Measurements from ENCODE around the gene DLG2. TPM values are rescaled to one million over a fixed set of nuclear protein-coding genes. Genes with fewer than 3 reads are reported as not detected.
"Not testable (repeated sequence)": the region's sequence is repeated elsewhere in the genome, so short reads cannot be mapped to it uniquely, and the experiment has no call there.

The DLG2 gene
- total RNA-seq, 1 donor from 2014 or later: 25.3 TPM

DNA sequence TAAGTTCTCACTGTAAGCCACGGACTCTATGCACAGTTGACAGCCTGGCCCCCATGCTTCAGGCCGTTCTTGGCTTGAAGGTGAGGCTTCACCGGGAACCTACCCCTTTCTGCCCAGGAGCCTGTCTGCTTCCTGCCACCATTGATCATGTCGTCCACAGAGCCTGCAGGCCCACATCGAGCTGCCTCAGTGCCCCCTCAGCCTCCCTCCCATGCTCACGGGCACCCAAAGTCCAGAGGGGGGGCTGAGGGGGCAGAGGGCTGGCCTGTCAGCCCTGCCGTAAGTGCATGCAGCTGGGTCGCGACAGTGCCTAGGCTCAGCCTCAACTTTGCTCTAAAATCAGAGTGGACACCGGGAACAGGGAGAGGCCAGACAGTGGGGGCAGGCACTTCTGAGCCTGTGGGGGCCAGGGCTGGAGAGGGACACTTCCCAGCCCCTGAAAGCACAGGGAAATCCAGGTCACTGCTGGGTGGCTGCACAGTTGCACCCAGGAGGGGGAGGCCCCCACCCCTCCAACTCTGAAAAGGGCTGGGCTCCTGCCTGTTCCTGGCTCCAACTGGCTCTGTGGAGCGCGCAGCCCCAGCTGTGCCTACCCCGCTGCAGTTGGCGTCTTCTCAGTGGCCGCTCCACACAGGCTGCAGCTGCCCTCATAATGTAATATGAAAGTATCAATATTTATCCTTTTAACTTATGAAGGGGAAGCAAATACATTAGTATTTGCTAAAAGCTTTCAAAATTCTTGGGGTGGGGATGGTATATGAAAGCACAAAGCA lies 598.6 kb downstream of the DLG2 start:
- no peak for DNase-seq (ENCODE audit: low spot score)

DNA sequence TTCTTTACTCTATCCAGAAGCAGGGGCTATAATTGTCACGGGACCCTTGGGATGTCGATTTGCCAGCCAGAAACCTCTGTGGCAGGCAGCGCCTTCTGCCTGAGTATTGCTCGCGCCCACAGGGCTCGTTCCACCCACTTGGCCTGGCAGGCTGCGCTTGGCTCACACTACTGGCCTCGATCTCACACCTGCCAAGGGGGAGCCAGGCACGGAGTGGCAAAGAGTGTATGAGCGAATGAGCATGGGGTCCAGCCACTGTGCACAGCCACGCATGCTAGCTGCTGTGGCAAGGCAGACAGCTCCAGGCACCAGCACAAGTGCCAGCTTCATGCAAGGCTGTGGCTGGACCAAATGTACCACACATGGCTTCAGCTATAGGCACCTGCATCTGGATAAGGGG lies 599.8 kb downstream of the DLG2 start:
- DNase-seq (ENCODE audit: low spot score): no peak

DNA sequence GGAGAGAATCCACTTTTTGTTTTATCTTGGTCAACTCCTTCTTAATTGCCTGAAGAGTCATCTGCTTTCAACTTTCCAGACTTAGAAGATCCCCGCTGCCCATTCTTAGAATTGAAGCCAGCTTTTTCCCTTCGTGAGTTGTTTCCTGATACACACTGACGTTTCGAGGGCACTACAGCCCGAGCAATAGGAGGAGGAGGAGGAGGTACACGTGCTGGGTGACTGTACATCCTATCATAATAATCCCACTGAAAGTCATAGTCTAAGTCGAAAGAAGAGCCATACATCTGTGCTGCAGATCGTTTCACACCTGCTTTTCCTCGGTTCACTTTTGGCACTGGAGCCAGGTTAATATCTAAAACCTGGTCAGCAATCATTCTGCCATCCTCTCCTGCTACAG lies 606.1 kb downstream of the DLG2 start:
- DNase-seq (ENCODE audit: low spot score): no peak

GRCh38 chr11:84993386-84993785 lies 633.8 kb downstream of the DLG2 start:
- DNase-seq (ENCODE audit: low spot score): no peak

DNA sequence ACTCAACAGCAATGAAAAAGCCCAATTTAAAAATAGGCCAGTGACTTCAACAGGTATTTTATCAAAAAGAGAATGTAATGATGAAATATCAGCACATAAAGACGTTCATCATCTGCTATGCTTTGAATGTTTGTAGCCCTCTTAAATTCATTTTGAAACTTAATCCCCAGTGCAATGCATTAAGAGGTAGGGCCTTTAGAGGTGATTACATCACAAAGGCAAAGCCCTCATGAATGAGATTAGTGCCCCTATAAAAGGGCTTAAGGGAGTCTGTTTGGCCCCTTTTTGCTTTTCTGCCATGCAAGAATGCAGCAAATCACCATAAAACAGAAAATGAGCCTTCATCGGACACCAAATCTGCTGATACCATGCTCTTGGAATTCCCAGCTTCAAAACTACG lies 637.0 kb downstream of the DLG2 start:
- no peak for DNase-seq (ENCODE audit: low spot score)

DNA sequence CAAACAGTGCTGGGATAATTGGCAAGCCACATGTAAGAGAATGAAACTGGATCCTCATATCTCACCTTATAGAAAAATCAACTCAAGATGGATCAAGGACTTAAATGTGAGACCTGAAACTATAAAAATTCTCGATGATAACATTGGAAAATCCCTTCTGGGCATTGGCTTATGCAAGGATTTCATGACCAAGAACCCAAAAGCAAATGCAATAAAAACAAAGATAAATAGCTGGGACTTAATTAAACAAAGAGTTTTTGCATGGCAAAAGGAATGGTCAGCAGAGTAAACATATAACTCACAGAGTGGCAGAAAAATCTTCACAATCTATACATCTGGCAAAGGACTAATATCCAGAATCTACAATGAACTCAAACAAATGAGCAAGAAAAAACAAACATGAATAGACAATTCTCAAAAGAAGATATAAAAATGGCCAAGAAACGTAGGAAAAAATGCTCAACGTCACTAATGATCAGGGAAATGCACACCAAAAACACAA lies 639.4 kb downstream of the DLG2 start:
- not testable (repeated sequence) for DNase-seq (ENCODE audit: low spot score)

GRCh38 chr11:84981301-84981700 lies 645.8 kb downstream of the DLG2 start:
- DNase-seq (ENCODE audit: low spot score): no peak

GRCh38 chr11:84969103-84969502 lies 658.0 kb downstream of the DLG2 start:
- peak; percentile 67 for DNase-seq (ENCODE audit: low spot score)

GRCh38 chr11:84965484-84965883 lies 661.7 kb downstream of the DLG2 start:
- DNase-seq (ENCODE audit: low spot score): peak; percentile 3

DNA sequence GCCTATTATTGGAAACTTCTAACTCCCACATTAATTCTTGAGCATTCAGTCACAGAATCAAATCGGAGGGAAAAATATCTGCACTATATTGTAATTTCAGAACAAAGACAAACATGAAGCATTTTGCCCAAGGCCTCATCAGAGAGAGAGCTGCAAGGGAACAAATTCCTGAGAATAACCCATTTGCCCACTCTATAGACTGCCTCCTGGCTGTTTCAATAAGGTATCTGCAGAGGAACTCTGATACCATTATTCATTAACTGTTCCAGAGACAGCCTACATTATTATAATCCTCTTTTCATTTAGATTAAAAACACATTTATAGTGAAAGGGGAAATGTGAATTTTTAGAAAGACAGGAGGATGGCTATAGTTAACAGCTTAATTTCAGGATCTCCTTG lies 663.9 kb downstream of the DLG2 start:
- DNase-seq (ENCODE audit: low spot score): no peak

DNA sequence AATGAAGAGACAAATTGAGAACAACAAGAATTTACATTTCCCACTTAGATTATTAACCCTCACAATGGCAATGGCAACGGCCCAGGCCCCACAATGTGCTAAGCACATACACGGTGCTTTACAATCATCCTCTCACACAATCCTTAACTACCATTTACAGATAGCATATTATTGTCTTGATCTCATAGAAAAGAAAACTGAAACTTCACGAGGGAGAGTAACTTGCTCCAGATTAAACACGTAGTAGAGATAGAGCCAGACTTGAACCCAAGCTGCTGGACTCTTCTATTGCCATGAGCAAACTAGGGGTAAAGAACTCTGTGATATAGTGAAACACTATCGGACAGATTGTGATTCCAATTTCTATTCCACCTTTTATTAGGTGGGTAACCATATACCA lies 665.1 kb downstream of the DLG2 start:
- DNase-seq (ENCODE audit: low spot score): no peak

GRCh38 chr11:84958295-84958694 lies 668.8 kb downstream of the DLG2 start:
- DNase-seq (ENCODE audit: low spot score): no peak

DNA sequence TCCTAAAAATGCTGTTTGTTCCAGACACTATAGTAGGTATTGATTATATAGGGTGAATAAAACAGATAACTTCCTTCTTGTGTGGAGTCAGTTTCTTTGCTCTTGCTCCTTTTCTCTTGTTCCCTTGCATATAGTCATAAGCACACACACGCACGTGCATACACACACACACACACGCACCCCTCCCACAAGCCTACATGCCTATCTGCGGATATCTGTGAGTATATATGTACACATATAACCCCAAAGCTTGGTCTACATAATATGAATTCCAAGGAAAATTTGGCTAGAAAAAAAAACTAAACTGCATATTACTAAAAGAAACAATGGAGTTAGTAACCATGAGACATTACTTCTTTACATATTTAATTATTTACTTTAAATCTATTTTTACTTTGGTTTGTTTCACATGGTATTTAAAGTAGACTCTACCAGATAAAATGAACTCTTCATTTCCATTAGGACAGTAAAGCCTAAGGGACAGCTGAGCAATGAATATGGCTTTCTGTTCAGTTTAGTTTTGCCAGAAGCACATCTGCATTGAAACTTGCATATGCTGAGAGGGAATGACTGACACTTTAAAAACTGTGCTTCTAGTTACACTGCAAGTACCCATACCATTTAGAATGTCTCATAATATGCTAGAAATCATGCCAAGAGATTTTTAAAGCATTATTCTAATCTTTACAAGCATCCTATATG lies 676.4 kb downstream of the DLG2 start:
- peak; percentile 53 for DNase-seq (ENCODE audit: low spot score)

DNA sequence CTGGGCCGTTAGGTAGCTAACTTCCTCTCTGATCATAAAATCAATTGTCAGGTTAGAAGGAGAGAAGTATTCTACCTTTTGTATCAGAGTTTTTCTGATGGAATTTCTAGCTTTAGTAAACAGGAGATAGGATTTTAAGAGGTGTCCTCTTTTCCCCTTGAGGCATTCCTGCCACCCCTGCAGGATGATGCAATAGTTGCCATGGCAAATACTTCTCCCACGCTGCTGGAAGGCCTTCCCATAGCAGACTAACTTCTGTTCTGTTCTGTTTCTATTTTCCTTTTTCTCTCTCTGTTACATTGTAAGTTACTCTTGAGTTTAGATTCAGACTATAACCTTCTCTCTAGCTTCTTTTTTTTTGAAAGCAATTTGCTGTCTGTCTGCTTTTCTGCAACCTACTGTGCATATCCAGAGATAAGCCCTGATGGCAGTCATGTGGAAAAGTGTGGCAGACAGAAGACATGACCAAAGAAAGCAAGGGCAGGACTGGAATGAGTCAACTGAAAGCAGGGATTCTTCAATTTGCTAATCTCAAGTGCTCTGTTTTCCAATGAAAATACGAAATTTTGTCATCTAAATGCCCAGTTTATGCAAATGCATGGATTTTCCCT lies 679.1 kb downstream of the DLG2 start:
- peak; percentile 58 for DNase-seq (ENCODE audit: low spot score)

DNA sequence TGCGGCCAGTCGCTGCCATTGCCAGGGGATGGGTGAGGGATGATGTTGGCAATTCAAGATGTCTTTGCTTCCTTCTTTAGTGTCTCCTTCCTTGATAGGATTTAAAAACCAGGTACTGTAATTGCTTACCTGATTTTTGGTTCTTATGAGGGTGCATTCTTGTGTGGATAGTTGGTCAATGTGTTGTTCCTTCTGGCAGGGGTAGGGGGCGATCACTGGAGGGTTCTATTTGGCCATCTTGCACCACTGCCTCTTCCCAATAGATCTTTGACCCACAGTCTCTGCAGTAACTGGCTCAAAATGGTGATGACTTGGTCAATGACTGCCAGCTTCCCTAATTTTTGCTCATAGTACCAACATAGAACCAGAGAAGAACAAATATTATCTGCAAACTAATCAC lies 680.1 kb downstream of the DLG2 start:
- DNase-seq (ENCODE audit: low spot score): no peak

DNA sequence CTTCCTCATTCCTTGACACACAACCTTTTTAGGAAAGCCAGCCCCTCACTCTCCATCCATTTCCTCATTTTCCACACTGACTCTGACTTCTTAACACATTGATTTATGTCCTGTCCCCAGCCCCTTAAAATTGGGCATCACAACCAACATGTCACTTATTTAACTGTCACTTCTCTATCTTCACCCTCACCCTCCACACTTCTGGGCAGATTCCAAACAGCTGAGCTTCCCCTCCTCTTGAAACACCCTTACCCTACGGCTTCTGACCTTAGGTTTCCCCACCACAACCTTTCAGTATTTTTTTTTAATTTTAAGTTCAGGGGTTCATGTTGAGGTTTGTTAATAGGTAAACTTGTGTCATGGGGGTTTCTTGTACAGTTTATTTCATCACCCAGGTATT lies 696.3 kb downstream of the DLG2 start:
- no peak for DNase-seq (ENCODE audit: low spot score)

- DNase-seq (ENCODE audit: low spot score): no peak
Measured at GRCh38 chr11:84929738-84930137, 697.4 kb downstream of the DLG2 start.

GRCh38 chr11:84924154-84924692 lies 702.9 kb downstream of the DLG2 start:
- DNase-seq (ENCODE audit: low spot score): peak; percentile 38

DNA sequence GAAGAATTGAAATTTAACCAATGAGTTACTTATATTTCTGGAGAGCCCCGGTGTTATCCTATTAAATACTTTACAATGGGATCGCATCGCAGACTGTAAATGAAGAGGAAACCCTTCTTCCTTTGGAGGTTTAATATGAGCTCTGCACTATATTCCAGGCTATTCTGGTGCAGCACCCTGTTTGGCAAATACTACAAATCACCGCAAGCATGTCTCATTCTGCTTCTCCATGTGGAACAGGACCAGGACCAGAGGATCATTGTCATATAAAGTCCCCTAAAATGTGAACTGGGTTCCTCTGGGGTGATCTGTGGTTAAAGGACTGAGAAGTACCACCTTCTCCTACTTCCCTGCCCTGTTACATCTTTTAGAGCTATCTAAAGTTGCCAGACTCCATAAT lies 703.7 kb downstream of the DLG2 start:
- DNase-seq (ENCODE audit: low spot score): no peak

GRCh38 chr11:84922836-84923235 lies 704.3 kb downstream of the DLG2 start:
- DNase-seq (ENCODE audit: low spot score): peak; percentile 2

- peak; percentile 28 for DNase-seq (ENCODE audit: low spot score)
Measured at GRCh38 chr11:84922212-84922805, 704.8 kb downstream of the DLG2 start.

DNA sequence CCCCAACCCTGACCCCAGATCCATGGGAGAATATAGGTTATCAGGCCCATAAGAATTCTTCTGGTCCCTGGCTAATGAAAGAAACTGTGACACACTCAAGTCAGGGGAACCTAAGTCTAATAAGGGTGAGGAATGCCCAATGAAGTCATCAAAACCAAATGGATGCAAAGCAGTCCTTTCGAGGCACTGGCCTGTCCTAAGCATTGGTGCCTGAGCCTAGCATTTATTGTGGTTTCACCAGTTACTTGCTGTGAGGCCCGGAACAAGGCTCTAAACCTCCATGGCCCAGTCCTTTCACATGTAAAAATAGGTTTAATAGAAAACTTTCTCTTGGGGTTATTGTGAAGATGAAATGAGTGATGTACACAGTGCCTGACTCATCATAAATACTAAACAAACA lies 712.6 kb downstream of the DLG2 start:
- DNase-seq (ENCODE audit: low spot score): no peak

All from umbilical cord (tissue), 2 donors.